GM19043 (cell line): Measurements from ENCODE around the gene STPG2.

Experiments used
- ATAC-seq: cut with Tn5 transposase; IDR thresholded peaks from one replicate; pipeline ENCODE4 v1.9.1; 2021; ENCODE audit warnings: low read depth; ENCODE audit not compliant: unreplicated experiment

The STPG2 gene

GRCh38 chr4:97845758-97846157 is 297.5 kb downstream of the STPG2 start:
- ATAC-seq, result no peak

GRCh38 chr4:97841512-97841911 is 301.8 kb downstream of the STPG2 start:
- no peak for ATAC-seq

GRCh38 chr4:97836662-97837061 is 306.6 kb downstream of the STPG2 start:
- ATAC-seq, result no peak

- no peak for ATAC-seq
These were observed 314.6 kb downstream of the STPG2 start for GRCh38 chr4:97828646-97829045.

GRCh38 chr4:97819294-97819693 is 324.0 kb downstream of the STPG2 start:
- ATAC-seq, result no peak

- no peak for ATAC-seq
These were observed 330.5 kb downstream of the STPG2 start for GRCh38 chr4:97812768-97813167.

- no peak for ATAC-seq
These were observed 356.9 kb downstream of the STPG2 start for GRCh38 chr4:97786306-97786920.

GRCh38 chr4:97778174-97778573 is 365.1 kb downstream of the STPG2 start:
- ATAC-seq, result no peak

- ATAC-seq, result no peak
These were observed 368.8 kb downstream of the STPG2 start for GRCh38 chr4:97774347-97774989.

- ATAC-seq, result no peak
These were observed 373.1 kb downstream of the STPG2 start for GRCh38 chr4:97770222-97770621.

GRCh38 chr4:97762115-97762512 is 381.2 kb downstream of the STPG2 start:
- no peak for ATAC-seq

- no peak for ATAC-seq
These were observed 381.7 kb downstream of the STPG2 start for GRCh38 chr4:97761445-97762114.

GRCh38 chr4:97759785-97760184 is 383.5 kb downstream of the STPG2 start:
- ATAC-seq, result no peak

- ATAC-seq, result no peak
These were observed 390.7 kb downstream of the STPG2 start for GRCh38 chr4:97752599-97752998.

- ATAC-seq, result no peak
These were observed 395.3 kb downstream of the STPG2 start for GRCh38 chr4:97747945-97748344.

- no peak for ATAC-seq
These were observed 422.3 kb downstream of the STPG2 start for GRCh38 chr4:97720869-97721432.

GRCh38 chr4:97691111-97691605 is 452.1 kb downstream of the STPG2 start:
- no peak for ATAC-seq

GRCh38 chr4:97670703-97671269 is 472.5 kb downstream of the STPG2 start:
- ATAC-seq, result no peak

- ATAC-seq, result no peak
These were observed 477.7 kb downstream of the STPG2 start for GRCh38 chr4:97665553-97665952.

- no peak for ATAC-seq
These were observed 478.5 kb downstream of the STPG2 start for GRCh38 chr4:97664741-97665140.

GRCh38 chr4:97662133-97662532 is 481.1 kb downstream of the STPG2 start:
- no peak for ATAC-seq
